PC-3 (cell line): ENCODE data around the gene CTDSP2.

Experiments
- EZH2phosphoT487 ChIP-seq: fragments of 300-600 bp; sonication (generic); IDR thresholded peaks from 2 replicates; pipeline ENCODE4 v1.6.1; 2018; ENCODE audit warnings: mild to moderate bottlenecking, antibody characterized with exemption, low read length, borderline replicate concordance
- TF ChIP-seq, protein P1 (sequence below): fragments of 300-600 bp; sonication (generic); conservative IDR thresholded peaks from 2 replicates; pipeline ENCODE4 v1.5.1; 2017; ENCODE audit warnings: antibody characterized with exemption, low read depth, mild to moderate bottlenecking, low read length

GRCh38 chr12:57803319-57803893 is 43.1 kb downstream of the CTDSP2 start:
- TF ChIP-seq, protein P1, sequence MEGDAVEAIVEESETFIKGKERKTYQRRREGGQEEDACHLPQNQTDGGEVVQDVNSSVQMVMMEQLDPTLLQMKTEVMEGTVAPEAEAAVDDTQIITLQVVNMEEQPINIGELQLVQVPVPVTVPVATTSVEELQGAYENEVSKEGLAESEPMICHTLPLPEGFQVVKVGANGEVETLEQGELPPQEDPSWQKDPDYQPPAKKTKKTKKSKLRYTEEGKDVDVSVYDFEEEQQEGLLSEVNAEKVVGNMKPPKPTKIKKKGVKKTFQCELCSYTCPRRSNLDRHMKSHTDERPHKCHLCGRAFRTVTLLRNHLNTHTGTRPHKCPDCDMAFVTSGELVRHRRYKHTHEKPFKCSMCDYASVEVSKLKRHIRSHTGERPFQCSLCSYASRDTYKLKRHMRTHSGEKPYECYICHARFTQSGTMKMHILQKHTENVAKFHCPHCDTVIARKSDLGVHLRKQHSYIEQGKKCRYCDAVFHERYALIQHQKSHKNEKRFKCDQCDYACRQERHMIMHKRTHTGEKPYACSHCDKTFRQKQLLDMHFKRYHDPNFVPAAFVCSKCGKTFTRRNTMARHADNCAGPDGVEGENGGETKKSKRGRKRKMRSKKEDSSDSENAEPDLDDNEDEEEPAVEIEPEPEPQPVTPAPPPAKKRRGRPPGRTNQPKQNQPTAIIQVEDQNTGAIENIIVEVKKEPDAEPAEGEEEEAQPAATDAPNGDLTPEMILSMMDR = peak; percentile 82
- no peak for TF ChIP-seq EZH2phosphoT487
